Central memory CD8-positive, alpha-beta T cell (primary cell): ENCODE data around the gene KTI12.
"Not testable (repeated sequence)": the region's sequence is repeated elsewhere in the genome, so short reads cannot be mapped to it uniquely, and the experiment has no call there.

Experiments used
- ATAC-seq: fragments of 150-1000 bp; cut with Tn5 transposase; replicated peaks from 2 replicates; pipeline ENCODE4 v1.10.0; 2022; ENCODE audit warnings: mild to moderate bottlenecking, moderate FRiP score, moderate number of reproducible peaks; ENCODE audit not compliant: poor library complexity, severe bottlenecking; ENCODE audit errors: extremely low read depth
- DNase-seq, 2 donors: peaks; one replicate each; pipeline ENCODE4 v3.0.0; 2021; ENCODE audit warnings: low spot score in 2 of 2
- H3K27ac Mint-ChIP-seq: one replicate; pipeline ENCODE4 v1.8.0; 2022; ENCODE audit warnings: low read depth, mild to moderate bottlenecking, moderate library complexity, mixed read lengths
- H3K27me3 Mint-ChIP-seq: one replicate; pipeline ENCODE4 v1.8.0; 2022; ENCODE audit warnings: mixed read lengths
- H3K36me3 Mint-ChIP-seq: one replicate; pipeline ENCODE4 v1.8.0; 2022; ENCODE audit warnings: mild to moderate bottlenecking, moderate library complexity, mixed read lengths; ENCODE audit not compliant: insufficient read depth
- H3K4me1 Mint-ChIP-seq: one replicate; pipeline ENCODE4 v1.8.0; 2022; ENCODE audit warnings: mixed read lengths
- H3K4me3 Mint-ChIP-seq: one replicate; pipeline ENCODE4 v1.8.0; 2022; ENCODE audit warnings: mild to moderate bottlenecking, moderate library complexity, mixed read lengths
- H3K9me3 Mint-ChIP-seq: one replicate; pipeline ENCODE4 v1.8.0; 2022; ENCODE audit warnings: mixed read lengths

KTI12 gene

GRCh38 chr1:52056163-52056936 lies 22.7 kb upstream of the KTI12 start, which contains the start of gene BTF3L4:
Gene BTF3L4 (plus strand): TSS chr1:52056295. CDS start chr1:52059848, 3,553 bp downstream.
- H3K4me1 Mint-ChIP-seq: peaks cover 52% of the 10 kb centered on the region
- peak within 1 kb of the TSS; percentile 91 for H3K4me3 Mint-ChIP-seq
- H3K36me3 Mint-ChIP-seq: peaks cover 26% of the 10 kb centered on the region
- peak within 1 kb of the TSS; percentile 80 for H3K27ac Mint-ChIP-seq
- no peaks in the 10 kb centered on the region for H3K27me3 Mint-ChIP-seq
- ATAC-seq: peak; percentile 95
- peak; percentile 79 to 84 for DNase-seq
- H3K9me3 Mint-ChIP-seq: no peaks in the 10 kb centered on the region

- no peaks in the 10 kb centered on the region for H3K27me3 Mint-ChIP-seq
- ATAC-seq (no peak), DNase-seq (no peak)
- peak overlapping the region; percentile 91 for H3K4me3 Mint-ChIP-seq
- H3K27ac Mint-ChIP-seq: peak overlapping the region; percentile 80
- H3K36me3 Mint-ChIP-seq: peaks cover 23% of the 10 kb centered on the region
- no peaks in the 10 kb centered on the region for H3K9me3 Mint-ChIP-seq
- peaks cover 55% of the 10 kb centered on the region for H3K4me1 Mint-ChIP-seq
Observed at GRCh38 chr1:52055866-52056162, 22.2 kb upstream of the KTI12 start.

GRCh38 chr1:52055066-52055865 lies 21.7 kb upstream of the KTI12 start, which contains the start of gene TXNDC12:
Gene TXNDC12 (minus strand): TSS chr1:52055191. CDS start chr1:52055096, 95 bp downstream.
- H3K27ac Mint-ChIP-seq: peak within 1 kb of the TSS; percentile 80
- H3K27me3 Mint-ChIP-seq: no peaks in the 10 kb centered on the region
- peaks cover 21% of the 10 kb centered on the region for H3K36me3 Mint-ChIP-seq
- H3K4me1 Mint-ChIP-seq: peaks cover 59% of the 10 kb centered on the region
- DNase-seq (peak; percentile 15 to 19), ATAC-seq (no peak)
- H3K4me3 Mint-ChIP-seq: peak within 1 kb of the TSS; percentile 91
- H3K9me3 Mint-ChIP-seq: no peaks in the 10 kb centered on the region

- DNase-seq: no peak
- Mint-ChIP-seq H3K4me3 (peak overlapping the region; percentile 91), H3K36me3 (peaks cover 21% of the 10 kb centered on the region), H3K27ac (peak overlapping the region; percentile 80), H3K4me1 (peaks cover 63% of the 10 kb centered on the region), H3K9me3 (no peaks in the 10 kb centered on the region), H3K27me3 (no peaks in the 10 kb centered on the region)
- no peak for ATAC-seq
Observed at GRCh38 chr1:52054496-52055065, 21.0 kb upstream of the KTI12 start.

GRCh38 chr1:52053862-52054261 lies 20.3 kb upstream of the KTI12 start:
- H3K36me3 Mint-ChIP-seq: peaks cover 18% of the 10 kb centered on the region
- no peaks in the 10 kb centered on the region for H3K9me3 Mint-ChIP-seq
- no peak for ATAC-seq
- H3K27me3 Mint-ChIP-seq: no peaks in the 10 kb centered on the region
- peak overlapping the region; percentile 91 for H3K4me3 Mint-ChIP-seq
- peaks cover 59% of the 10 kb centered on the region for H3K4me1 Mint-ChIP-seq
- H3K27ac Mint-ChIP-seq: no peak overlapping the region
- no peak for DNase-seq

GRCh38 chr1:52049337-52049736 lies 15.7 kb upstream of the KTI12 start:
- ATAC-seq: not testable (repeated sequence)
- peaks cover 33% of the 10 kb centered on the region for H3K4me1 Mint-ChIP-seq

GRCh38 chr1:52045666-52046195 lies 12.1 kb upstream of the KTI12 start:
- H3K4me3 Mint-ChIP-seq, H3K27ac Mint-ChIP-seq, H3K9me3 Mint-ChIP-seq, H3K27me3 Mint-ChIP-seq, DNase-seq, ATAC-seq: not testable (repeated sequence)
- Mint-ChIP-seq H3K4me1 (peaks cover 14% of the 10 kb centered on the region), H3K36me3 (peaks cover 13% of the 10 kb centered on the region)

More at GRCh38 chr1:52049337-52049736, 15.7 kb upstream of the KTI12 start:
- H3K27ac Mint-ChIP-seq, H3K4me3 Mint-ChIP-seq, H3K27me3 Mint-ChIP-seq, H3K9me3 Mint-ChIP-seq, DNase-seq: not testable (repeated sequence)
- peaks cover 10% of the 10 kb centered on the region for H3K36me3 Mint-ChIP-seq

- DNase-seq (no peak), ATAC-seq (no peak)
- Mint-ChIP-seq H3K27me3 (no peaks in the 10 kb centered on the region), H3K4me1 (peaks cover 11% of the 10 kb centered on the region), H3K4me3 (no peak overlapping the region), H3K27ac (no peak overlapping the region), H3K9me3 (no peaks in the 10 kb centered on the region), H3K36me3 (peaks cover 15% of the 10 kb centered on the region)
Observed at GRCh38 chr1:52045236-52045635, 11.6 kb upstream of the KTI12 start.

- Mint-ChIP-seq H3K27me3 (no peaks in the 10 kb centered on the region), H3K27ac (no peak overlapping the region), H3K9me3 (no peaks in the 10 kb centered on the region), H3K4me3 (no peak overlapping the region), H3K36me3 (peaks cover 24% of the 10 kb centered on the region), H3K4me1 (peaks cover 7% of the 10 kb centered on the region)
- ATAC-seq (no peak), DNase-seq (no peak)
Observed at GRCh38 chr1:52041551-52042185, 8.1 kb upstream of the KTI12 start.

GRCh38 chr1:52037909-52038308 lies 4.3 kb upstream of the KTI12 start:
- Mint-ChIP-seq H3K27me3 (no peaks in the 10 kb centered on the region), H3K36me3 (peaks cover 30% of the 10 kb centered on the region), H3K4me3 (no peak overlapping the region), H3K4me1 (peaks cover 4% of the 10 kb centered on the region), H3K27ac (no peak overlapping the region), H3K9me3 (no peaks in the 10 kb centered on the region)
- ATAC-seq: no peak
- DNase-seq: no peak

- Mint-ChIP-seq H3K4me1 (peaks cover 7% of the 10 kb centered on the region), H3K4me3 (no peak overlapping the region), H3K27ac (no peak overlapping the region), H3K27me3 (no peaks in the 10 kb centered on the region), H3K36me3 (peaks cover 34% of the 10 kb centered on the region), H3K9me3 (no peaks in the 10 kb centered on the region)
- DNase-seq (no peak), ATAC-seq (no peak)
Observed at GRCh38 chr1:52037402-52037814, 3.8 kb upstream of the KTI12 start.

- H3K4me3 Mint-ChIP-seq: peak overlapping the region; percentile 92
- H3K27ac Mint-ChIP-seq: peak overlapping the region; percentile 93
- H3K36me3 Mint-ChIP-seq: peaks cover 23% of the 10 kb centered on the region
- no peaks in the 10 kb centered on the region for H3K9me3 Mint-ChIP-seq
- H3K4me1 Mint-ChIP-seq: peaks cover 34% of the 10 kb centered on the region
- H3K27me3 Mint-ChIP-seq: no peaks in the 10 kb centered on the region
- DNase-seq (no peak), ATAC-seq (no peak)
Observed at GRCh38 chr1:52034050-52034384, 407 bp upstream of the KTI12 start.
